Transverse colon (tissue), 4 donors: ENCODE data around the gene PLVAP. TPM values are rescaled to one million over a fixed set of nuclear protein-coding genes. Genes with fewer than 3 reads are reported as not detected.

Experiments
- DNase-seq: peaks from one replicate; pipeline ENCODE4 v3.0.0-alpha.2; 2019
- H3K27ac ChIP-seq, 4 donors: fragments of 200-600 bp; sonication (generic); 2 replicates each; pipeline ENCODE4 v1.5.1; 2016 to 2018; ENCODE audit warnings: inconsistent platforms in 4 of 4
- H3K27me3 ChIP-seq: fragments of 200-600 bp; sonication (generic); 2 replicates; pipeline ENCODE4 v1.5.1; 2017; ENCODE audit warnings: inconsistent platforms
- H3K36me3 ChIP-seq, 4 donors: fragments of 200-600 bp; sonication (generic); 2 replicates each; pipeline ENCODE4 v1.5.1; 2017 to 2019; ENCODE audit warnings: inconsistent platforms in 4 of 4
- H3K4me1 ChIP-seq, 4 donors: fragments of 200-600 bp; sonication (generic); 2 replicates each; pipeline ENCODE4 v1.5.1; 2017 to 2020; ENCODE audit warnings: inconsistent platforms in 4 of 4
- H3K4me3 ChIP-seq, 4 donors: fragments of 200-600 bp; sonication (generic); 1 replicate in 1 of 4; 2 replicates in 3 of 4; pipeline versions ENCODE4 v1.5.1 to v1.6.1; 2017 to 2019; ENCODE audit warnings: inconsistent platforms in 4 of 4
- H3K9me3 ChIP-seq, 2 donors: fragments of 200-600 bp; sonication (generic); 2 replicates each; pipeline ENCODE4 v1.5.1; 2017 to 2019; ENCODE audit warnings: inconsistent platforms in 2 of 2
- CTCF ChIP-seq, 5 experiments: fragments of 200-600 bp in 3 of 5; fragments of 450-650 bp in 2 of 5; sonication (generic) in 3 of 5; IDR thresholded peaks; 1 replicate in 2 of 5; 2 replicates in 3 of 5; pipeline ENCODE4 v1.5.1; 2016 to 2017; ENCODE audit warnings: antibody characterized with exemption in 5 of 5, inconsistent platforms in 3 of 5, mild to moderate bottlenecking in 2 of 5, moderate library complexity in 1 of 5
- EP300 ChIP-seq: sonication (generic); formaldehyde crosslinking; IDR thresholded peaks from one replicate; pipeline ENCODE4 v1.6.1; 2017; ENCODE audit warnings: antibody characterized with exemption, low read depth
- POLR2A ChIP-seq: fragments of 450-650 bp; IDR thresholded peaks from one replicate; pipeline ENCODE4 v1.6.1; 2016; ENCODE audit warnings: antibody characterized with exemption, mild to moderate bottlenecking, moderate library complexity
- POLR2AphosphoS5 ChIP-seq, 3 donors: sonication (generic); formaldehyde crosslinking; IDR thresholded peaks; one replicate each; pipeline ENCODE4 v1.6.1; 2016; ENCODE audit warnings: antibody characterized with exemption in 3 of 3
- WGBS, 2 donors: methylation state at CpG; one replicate each; pipeline ENCODE4 v1.1.5; 2018; ENCODE audit warnings: low coverage in 1 of 2; 5-methylcytosine and 5-hydroxymethylcytosine counted together
- in situ Hi-C, 4 donors: fragments of 200-750 bp; cut with MboI; loops; one replicate each; pipeline versions ENCODE4 v1.15.0 to v1.15.1; 2017; ENCODE audit warnings: low sequenced_read_pairs in 3 of 4, low pct_ligation_motif_present in 1 of 4, low pct_unique_long_range_greater_than_20kb in 1 of 4
- intact Hi-C: fragments of 100-400 bp; cut with DNase I; formaldehyde crosslinking; loops from one replicate; pipeline ENCODE4 v1.15.1; 2023; ENCODE audit warnings: low total_unique reads
- total RNA-seq, 4 donors: library from RNA; depleted of rRNA; stranded (reverse); fragments of >200 nt; gene quantifications; one replicate each; pipeline ENCODE4 v1.1.0, GENCODE V29; 2016

Gene PLVAP
- total RNA-seq, 4 donors from 2014 or later: 3.0 to 37.0 (median 19.2) TPM

- intact Hi-C loops: no loop called here
- no peak overlapping the region for H3K4me3 ChIP-seq
- DNase-seq: no peak
- H3K4me1 ChIP-seq: peaks cover 0 to 10% (median 7%) of the 10 kb centered on the region in 4 donors
- 88 to 91% methylated on average over 5 to 19 of the region's 19 CpGs for WGBS, 2 donors
- H3K27ac ChIP-seq: no peak overlapping the region
- in situ Hi-C loops: no loop called here
- H3K36me3 ChIP-seq: peaks cover 0 to 19% (median 8%) of the 10 kb centered on the region in 4 donors
- H3K27me3 ChIP-seq: no peaks in the 10 kb centered on the region
- TF ChIP-seq POLR2A (no peak), EP300 (no peak), POLR2AphosphoS5 (IDR thresholded peaks at IDR 0.05) (no peak), CTCF (IDR thresholded peaks at IDR 0.05) (no peak)
- no peaks in the 10 kb centered on the region for H3K9me3 ChIP-seq
Measured at GRCh38 chr19:17321655-17322489, 55.3 kb downstream of the PLVAP start.

- Histone ChIP-seq H3K4me1 (peaks cover 0 to 12% (median 8%) of the 10 kb centered on the region in 4 donors), H3K9me3 (no peaks in the 10 kb centered on the region), H3K4me3 (no peak overlapping the region), H3K27me3 (no peaks in the 10 kb centered on the region), H3K36me3 (peaks cover 0 to 24% (median 12%) of the 10 kb centered on the region in 4 donors), H3K27ac (no peak overlapping the region)
- no peak for TF ChIP-seq POLR2A
- no peak for TF ChIP-seq CTCF (IDR thresholded peaks at IDR 0.05)
- no peak for TF ChIP-seq EP300
- no peak for TF ChIP-seq POLR2AphosphoS5 (IDR thresholded peaks at IDR 0.05)
- 89% methylated on average over 9 of the region's 11 CpGs; no CpG with 5 or more reads in 1 of the 2 donors for WGBS, 2 donors
- in situ Hi-C loops (no loop called here), intact Hi-C loops (no loop called here)
- no peak for DNase-seq
Measured at GRCh38 chr19:17320435-17320834, 56.7 kb downstream of the PLVAP start.

- H3K4me1 ChIP-seq: peaks cover 0 to 12% (median 8%) of the 10 kb centered on the region in 4 donors
- in situ Hi-C loops: no loop called here
- no peaks in the 10 kb centered on the region for H3K27me3 ChIP-seq
- intact Hi-C loops: no loop called here
- no peak overlapping the region for H3K27ac ChIP-seq
- DNase-seq: no peak
- H3K4me3 ChIP-seq: no peak overlapping the region
- 90 to 92% methylated on average over 5 to 40 of the region's 40 CpGs for WGBS, 2 donors
- H3K36me3 ChIP-seq: peaks cover 0 to 28% (median 13%) of the 10 kb centered on the region in 4 donors
- H3K9me3 ChIP-seq: no peaks in the 10 kb centered on the region
- TF ChIP-seq EP300 (no peak), CTCF (IDR thresholded peaks at IDR 0.05) (no peak), POLR2AphosphoS5 (IDR thresholded peaks at IDR 0.05) (no peak), POLR2A (no peak)
Measured at GRCh38 chr19:17319473-17320238, 57.5 kb downstream of the PLVAP start.

GRCh38 chr19:17318966-17319365 lies 58.2 kb downstream of the PLVAP start:
- WGBS, 2 donors: 79 to 81% methylated on average over 2 to 5 of the region's 6 CpGs
- in situ Hi-C loops: no loop called here
- intact Hi-C loops: no loop called here

More at GRCh38 chr19:17318966-17319365, 58.2 kb downstream of the PLVAP start:
- Histone ChIP-seq H3K4me1 (peaks cover 0 to 12% (median 8%) of the 10 kb centered on the region in 4 donors), H3K27ac (peak overlapping the region in 1 of 4 donors; percentile 74), H3K9me3 (no peaks in the 10 kb centered on the region), H3K4me3 (no peak overlapping the region), H3K36me3 (peaks cover 0 to 35% (median 16%) of the 10 kb centered on the region in 4 donors), H3K27me3 (no peaks in the 10 kb centered on the region)
- no peak for DNase-seq
- no peak for TF ChIP-seq CTCF (IDR thresholded peaks at IDR 0.05)
- no peak for TF ChIP-seq EP300
- TF ChIP-seq POLR2A: no peak
- no peak for TF ChIP-seq POLR2AphosphoS5 (IDR thresholded peaks at IDR 0.05)
